ENCODE data around the gene FGD2. TPM values are rescaled to one million over a fixed set of nuclear protein-coding genes. Genes with fewer than 3 reads are reported as not detected.

Gene FGD2
- total and polyA plus RNA-seq, 9 of the 15 experiments (the other 6 are each of a cell fraction or from before 2014, with no cell fraction given), result 0.09 TPM; not detected in 8

GRCh38 chr6:37059344-37060194, 54.1 kb downstream of the FGD2 start (continued):
- TF ChIP-seq MGA (IDR thresholded peaks at IDR 0.05) (peak; percentile 38; the same call in 1 of the 2 replicates), ZNF217 (CRISPR knock-in tag; IDR thresholded peaks at IDR 0.05) (no peak), LCOR (CRISPR knock-in tag; IDR thresholded peaks at IDR 0.05) (peak; percentile 94), COPS2 (conservative IDR thresholded peaks at IDR 0.05) (no peak), L3MBTL2 (IDR thresholded peaks at IDR 0.05) (peak; percentile 62), POLR2AphosphoS2 (IDR thresholded peaks at IDR 0.05; ENCODE audit: low read length) (peak; percentile 80; the same call in 1 of the 2 replicates), ZNF140 (CRISPR knock-in tag; IDR thresholded peaks at IDR 0.05) (no peak), CEBPZ (IDR thresholded peaks at IDR 0.05; ENCODE audit: borderline replicate concordance, low read depth, low read length) (no peak), MEIS2 (IDR thresholded peaks at IDR 0.05; ENCODE audit: partially characterized antibody) (peak; percentile 27), CBFA2T3 (IDR thresholded peaks at IDR 0.05) (peak; percentile 59)
